Osteocyte (in vitro differentiated cells): Measurements from ENCODE around the gene ELAC1. TPM values are rescaled to one million over a fixed set of nuclear protein-coding genes. Genes with fewer than 3 reads are reported as not detected.
"Not testable (repeated sequence)": the region's sequence is repeated elsewhere in the genome, so short reads cannot be mapped to it uniquely, and the experiment has no call there.

Source experiments
- DNase-seq: peaks from one replicate; pipeline ENCODE4 v3.0.0; 2021; ENCODE audit warnings: mixed read lengths; ENCODE audit not compliant: unreplicated experiment; ENCODE audit errors: extremely low spot score
- H3K27ac Mint-ChIP-seq: one replicate; pipeline ENCODE4 v1.8.0; 2021; ENCODE audit warnings: mild to moderate bottlenecking, mixed read lengths; ENCODE audit not compliant: unreplicated experiment
- H3K27me3 Mint-ChIP-seq: one replicate; pipeline ENCODE4 v1.8.0; 2021; ENCODE audit warnings: mixed read lengths; ENCODE audit not compliant: unreplicated experiment
- H3K36me3 Mint-ChIP-seq: one replicate; pipeline ENCODE4 v1.8.0; 2021; ENCODE audit warnings: mixed read lengths; ENCODE audit not compliant: unreplicated experiment
- H3K4me1 Mint-ChIP-seq: one replicate; pipeline ENCODE4 v1.8.0; 2021; ENCODE audit warnings: mixed read lengths; ENCODE audit not compliant: unreplicated experiment
- H3K4me3 Mint-ChIP-seq: one replicate; pipeline ENCODE4 v1.8.0; 2021; ENCODE audit warnings: mild to moderate bottlenecking, moderate library complexity, mixed read lengths; ENCODE audit not compliant: unreplicated experiment
- H3K9me3 Mint-ChIP-seq: one replicate; pipeline ENCODE4 v1.8.0; 2021; ENCODE audit warnings: mixed read lengths; ENCODE audit not compliant: unreplicated experiment
- CTCF ChIP-seq: fragments of 200-600 bp; sonication (generic); IDR thresholded peaks from 2 replicates; pipeline ENCODE4 v1.5.0; 2021; ENCODE audit warnings: antibody characterized with exemption, mild to moderate bottlenecking, moderate library complexity
- total RNA-seq: library from RNA; stranded (reverse); gene quantifications from 2 replicates; pipeline ENCODE4 v1.2.1, GENCODE V29; 2021

ELAC1 gene
- total RNA-seq, 1 donor from 2014 or later, result 10.7 TPM

DNA sequence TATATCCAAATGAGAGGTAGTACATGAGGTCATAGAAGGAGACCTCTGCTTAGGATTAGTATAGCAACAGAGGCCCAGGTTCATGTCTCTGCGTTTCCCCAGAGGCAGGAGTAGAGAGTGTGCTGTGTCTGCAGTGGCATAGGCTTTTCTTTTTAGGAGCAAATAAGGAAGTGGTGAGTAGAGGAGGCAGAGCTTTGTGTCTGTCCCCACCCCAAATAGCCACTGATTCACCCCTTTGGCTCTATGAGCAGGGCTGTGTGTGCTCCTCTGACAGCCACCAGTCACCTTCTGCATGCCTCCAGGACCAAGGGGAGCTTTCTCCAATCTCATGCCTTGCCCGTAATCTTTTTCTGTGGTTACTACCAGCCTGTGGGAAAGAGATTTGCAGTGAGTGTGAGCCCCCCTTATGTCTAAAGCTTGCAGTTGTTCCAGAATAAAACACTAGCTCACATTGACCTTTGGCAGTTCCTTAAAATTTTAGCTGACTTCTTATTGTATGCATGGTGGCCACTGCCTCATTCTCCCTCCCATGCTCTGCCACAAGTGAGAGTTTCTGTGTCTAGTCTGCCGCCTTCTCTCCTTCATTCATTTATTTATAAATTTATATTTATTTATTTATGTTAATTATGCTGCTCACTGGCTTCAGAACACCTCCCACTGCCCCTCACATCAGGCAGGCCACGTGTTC, 23.5 kb upstream of the ELAC1 start:
- TF ChIP-seq CTCF, result no peak
- DNase-seq, result no peak
- peaks cover 2% of the 10 kb centered on the region for H3K4me1 Mint-ChIP-seq
- H3K4me3 Mint-ChIP-seq, result no peak overlapping the region
- H3K36me3 Mint-ChIP-seq, result peaks cover 14% of the 10 kb centered on the region
- no peaks in the 10 kb centered on the region for H3K9me3 Mint-ChIP-seq
- H3K27ac Mint-ChIP-seq, result no peak overlapping the region
- H3K27me3 Mint-ChIP-seq, result no peaks in the 10 kb centered on the region

DNA sequence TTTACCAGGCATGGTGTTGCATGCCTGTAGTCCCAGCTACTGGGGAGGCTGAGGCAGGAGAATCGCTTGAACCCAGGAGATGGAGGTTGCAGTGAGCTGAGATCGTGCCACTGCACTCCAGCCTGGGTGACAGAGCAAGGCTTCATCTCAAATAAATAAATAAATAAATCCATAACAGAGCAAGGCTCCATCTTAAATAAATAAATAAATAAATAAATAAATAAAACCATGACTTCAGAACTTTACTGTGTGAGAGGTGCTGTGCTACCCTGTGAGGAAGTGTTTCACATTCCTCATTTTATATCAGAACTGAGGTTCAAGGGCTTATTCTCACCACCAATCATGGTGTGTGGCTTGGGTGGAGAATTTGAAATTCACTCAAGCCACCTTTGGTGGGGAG, 21.9 kb upstream of the ELAC1 start:
- H3K27me3 Mint-ChIP-seq, H3K4me3 Mint-ChIP-seq, H3K27ac Mint-ChIP-seq, H3K4me1 Mint-ChIP-seq, DNase-seq, H3K9me3 Mint-ChIP-seq: not testable (repeated sequence)
- peaks cover 11% of the 10 kb centered on the region for H3K36me3 Mint-ChIP-seq

DNA sequence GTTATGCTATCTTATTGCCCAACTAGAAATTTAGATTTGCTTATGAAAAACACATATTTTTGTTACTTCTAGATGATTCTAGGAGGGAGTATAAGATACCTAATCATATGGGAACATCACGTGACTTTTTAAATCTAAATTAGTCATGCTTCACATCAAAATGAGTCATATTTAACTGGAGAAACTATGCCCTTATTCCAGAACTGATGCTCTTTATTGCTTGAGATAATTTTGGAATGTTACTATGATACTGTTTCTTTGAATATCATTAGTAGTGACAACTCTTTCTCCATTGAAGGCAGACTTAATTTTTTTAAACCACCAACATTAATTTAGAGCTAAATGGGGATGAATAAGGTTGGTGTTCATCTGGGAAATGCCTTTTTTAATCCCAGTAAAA, 19.9 kb upstream of the ELAC1 start:
- H3K4me1 Mint-ChIP-seq, result peaks cover 2% of the 10 kb centered on the region
- TF ChIP-seq CTCF, result no peak
- H3K36me3 Mint-ChIP-seq, result peaks cover 11% of the 10 kb centered on the region
- no peak overlapping the region for H3K4me3 Mint-ChIP-seq
- H3K27ac Mint-ChIP-seq, result no peak overlapping the region
- H3K27me3 Mint-ChIP-seq, result no peaks in the 10 kb centered on the region
- H3K9me3 Mint-ChIP-seq, result no peaks in the 10 kb centered on the region
- no peak for DNase-seq

DNA sequence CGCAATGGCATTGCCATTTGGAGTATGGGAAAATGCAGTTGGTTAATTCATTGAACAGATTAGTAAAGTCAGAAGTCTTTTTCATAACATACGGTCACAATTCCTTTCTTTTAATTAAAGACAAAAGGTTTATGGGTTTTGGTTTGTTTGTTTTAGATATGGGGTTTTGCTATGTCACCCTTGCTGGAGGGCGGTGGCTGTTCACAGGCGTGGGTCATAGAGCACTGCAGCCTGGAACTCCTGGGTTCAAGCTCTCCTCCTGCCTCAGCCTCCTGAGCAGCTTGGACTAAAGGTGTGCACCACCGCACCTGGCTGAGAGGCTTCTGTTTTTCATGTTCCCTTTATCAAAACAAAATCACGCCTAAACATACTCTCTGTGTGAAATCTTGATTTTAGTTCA, 18.7 kb upstream of the ELAC1 start:
- peaks cover 11% of the 10 kb centered on the region for H3K36me3 Mint-ChIP-seq
- TF ChIP-seq CTCF, result no peak
- H3K4me3 Mint-ChIP-seq, result no peak overlapping the region
- H3K9me3 Mint-ChIP-seq, result no peaks in the 10 kb centered on the region
- H3K27me3 Mint-ChIP-seq, result no peaks in the 10 kb centered on the region
- H3K4me1 Mint-ChIP-seq, result peaks cover 2% of the 10 kb centered on the region
- no peak for DNase-seq
- no peak overlapping the region for H3K27ac Mint-ChIP-seq

- no peaks in the 10 kb centered on the region for H3K9me3 Mint-ChIP-seq
- H3K4me3 Mint-ChIP-seq, result no peak overlapping the region
- DNase-seq, result no peak
- H3K4me1 Mint-ChIP-seq, result peaks cover 2% of the 10 kb centered on the region
- TF ChIP-seq CTCF, result no peak
- H3K27ac Mint-ChIP-seq, result no peak overlapping the region
- H3K27me3 Mint-ChIP-seq, result no peaks in the 10 kb centered on the region
- H3K36me3 Mint-ChIP-seq, result peaks cover 8% of the 10 kb centered on the region
Observed at GRCh38 chr18:50950626-50951025, 17.2 kb upstream of the ELAC1 start.
